B cell (primary cell): ENCODE measurements around the gene B4GALT3. TPM values are rescaled to one million over a fixed set of nuclear protein-coding genes. Genes with fewer than 3 reads are reported as not detected.

Experiments
- ATAC-seq: fragments of 200-7000 bp; cut with Tn5 transposase; one replicate; pipeline ENCODE4 v1.10.0; 2021; ENCODE audit warnings: low read depth, mild to moderate bottlenecking, moderate number of reproducible peaks, moderate library complexity
- CTCF ChIA-PET: fragments of 350-600 bp; sonication (Branson Sonifier 250); formaldehyde crosslinking; loops from one replicate; lab custom pipeline; 2021; ENCODE audit warnings: antibody characterized with exemption, inconsistent platforms; lab: Charles Lee
- POLR2A ChIA-PET: fragments of 350-600 bp; sonication (Branson Sonifier 250); formaldehyde crosslinking; loops from one replicate; lab custom pipeline; 2021; ENCODE audit warnings: antibody characterized with exemption; lab: Charles Lee
- DNase-seq: peaks from one replicate; pipeline ENCODE4 v3.0.0; 2013
- H2AFZ ChIP-seq: 2 replicates; pipeline ENCODE4 v1.6.1; 2012; ENCODE audit warnings: mild to moderate bottlenecking, low read depth, low read length; ENCODE audit not compliant: insufficient read depth, poor library complexity, severe bottlenecking
- H3K27ac ChIP-seq, 2 donors: 1 replicate in 1 of 2; 2 replicates in 1 of 2; pipeline ENCODE4 v1.5.1; 2012 to 2013; ENCODE audit warnings: low read length in 2 of 2, mild to moderate bottlenecking in 2 of 2, moderate library complexity in 1 of 2
- H3K27me3 ChIP-seq, 4 experiments: fragments of 200-600 bp in 1 of 4; sonication (generic) in 1 of 4; replicated peaks in 1 of 4; 1 replicate in 2 of 4; 2 replicates in 2 of 4; pipeline versions ENCODE4 v1.6.1 to v1.7.0; 2013 to 2016; ENCODE audit warnings: low read length in 3 of 4, mild to moderate bottlenecking in 2 of 4, mixed read lengths in 1 of 4, moderate library complexity in 1 of 4; ENCODE audit not compliant: insufficient read depth in 4 of 4, control insufficient read depth in 3 of 4; ENCODE audit errors: control extremely low read depth in 1 of 4
- H3K36me3 ChIP-seq, 2 experiments: replicated peaks in 1 of 2; 1 replicate in 1 of 2; 2 replicates in 1 of 2; pipeline versions ENCODE4 v1.6.1 to v1.7.1; 2013; ENCODE audit warnings: low read length in 1 of 2; ENCODE audit not compliant: insufficient read depth in 2 of 2, control insufficient read depth in 1 of 2; ENCODE audit errors: control extremely low read depth in 1 of 2, extremely low read depth in 1 of 2
- H3K4me1 ChIP-seq, 2 donors: fragments of 200-600 bp in 1 of 2; sonication (generic) in 1 of 2; 1 replicate in 1 of 2; 2 replicates in 1 of 2; pipeline versions ENCODE4 v1.5.1 to v1.6.1; 2013 to 2017; ENCODE audit warnings: low read length in 2 of 2; ENCODE audit not compliant: control insufficient read depth in 2 of 2, insufficient read depth in 2 of 2
- H3K4me2 ChIP-seq: replicated peaks from 2 replicates; pipeline ENCODE3; 2012; ENCODE audit warnings: mild to moderate bottlenecking, low read depth, low read length; ENCODE audit not compliant: poor library complexity, severe bottlenecking
- H3K4me3 ChIP-seq, 5 experiments: fragments of 200-600 bp in 1 of 5; sonication (generic) in 1 of 5; 1 replicate in 3 of 5; 2 replicates in 2 of 5; pipeline versions ENCODE4 v1.5.1 to v1.7.0; 2011 to 2016; ENCODE audit warnings: low read length in 4 of 5, mild to moderate bottlenecking in 4 of 5, low read depth in 2 of 5, control low read depth in 1 of 5, moderate library complexity in 1 of 5; ENCODE audit not compliant: insufficient read depth in 1 of 5; ENCODE audit errors: control extremely low read depth in 1 of 5, extremely low read depth in 1 of 5
- H3K79me2 ChIP-seq: fragments of 200-600 bp; sonication (generic); one replicate; pipeline ENCODE4 v1.6.0; 2016; ENCODE audit warnings: low read length; ENCODE audit not compliant: control insufficient read depth, insufficient read depth
- H3K9ac ChIP-seq: fragments of 200-600 bp; sonication (generic); 2 replicates; pipeline ENCODE4 v1.6.1; 2017; ENCODE audit warnings: mild to moderate bottlenecking, low read length, moderate library complexity
- H3K9me3 ChIP-seq, 3 donors: one replicate each; pipeline versions ENCODE4 v1.6.1 to v1.7.1; 2013; ENCODE audit warnings: low read length in 2 of 3; ENCODE audit not compliant: control insufficient read depth in 2 of 3, insufficient read depth in 1 of 3; ENCODE audit errors: control extremely low read depth in 1 of 3
- H4K20me1 ChIP-seq: 2 replicates; pipeline ENCODE4 v1.6.0; 2012; ENCODE audit warnings: mild to moderate bottlenecking, low read length; ENCODE audit not compliant: insufficient read depth, control insufficient read depth, poor library complexity, severe bottlenecking
- H3K27ac Mint-ChIP-seq: one replicate; pipeline ENCODE4 v1.8.0; 2021; ENCODE audit warnings: mixed read lengths
- H3K27me3 Mint-ChIP-seq: one replicate; pipeline ENCODE4 v1.8.0; 2021; ENCODE audit warnings: mixed read lengths
- H3K4me1 Mint-ChIP-seq: one replicate; pipeline ENCODE4 v1.8.0; 2021; ENCODE audit warnings: mixed read lengths
- H3K4me3 Mint-ChIP-seq: one replicate; pipeline ENCODE4 v1.8.0; 2021; ENCODE audit warnings: mixed read lengths
- H3K9me3 Mint-ChIP-seq: one replicate; pipeline ENCODE4 v1.8.0; 2022; ENCODE audit warnings: mixed read lengths; ENCODE audit not compliant: insufficient read depth
- EZH2 ChIP-seq: IDR thresholded peaks from 2 replicates; pipeline ENCODE4 v1.6.1; 2012; ENCODE audit warnings: borderline replicate concordance, low read depth, mild to moderate bottlenecking, moderate library complexity, low read length; ENCODE audit not compliant: insufficient read depth, poor library complexity, severe bottlenecking
- WGBS: methylation state at CpG from one replicate; pipeline ENCODE4 v1.1.5; 2013; ENCODE audit warnings: missing lambda C conversion rate; ENCODE audit not compliant: insufficient coverage; 5-methylcytosine and 5-hydroxymethylcytosine counted together
- intact Hi-C: fragments of 100-400 bp; cut with micrococcal nuclease; formaldehyde crosslinking; loops from one replicate; pipeline ENCODE4 v1.10.0; 2022
- polyA plus RNA-seq: library from polyadenylated mRNA; depleted of rRNA; stranded (reverse); fragments of >200 nt; gene quantifications from 2 replicates; pipeline ENCODE4 v1.2.3, GENCODE V29; 2012
- total RNA-seq, 2 donors: library from RNA; stranded (reverse); fragments of 120-200 nt in 1 of 2; gene quantifications; 1 replicate in 1 of 2; 2 replicates in 1 of 2; pipeline versions ENCODE4 v1.2.3 to v1.2.4, GENCODE V29; 2013 to 2022
- TF ChIP-seq, protein P1 (sequence below): fragments of 200-600 bp; IDR thresholded peaks from one replicate; pipeline ENCODE4 v1.8.0; 2022; ENCODE audit warnings: antibody characterized with exemption, mild to moderate bottlenecking

The B4GALT3 gene
- total and polyA plus RNA-seq, 2 donors (not counting 1 experiment from before 2014, with no cell fraction given), result 37.6 to 59.6 TPM

DNA sequence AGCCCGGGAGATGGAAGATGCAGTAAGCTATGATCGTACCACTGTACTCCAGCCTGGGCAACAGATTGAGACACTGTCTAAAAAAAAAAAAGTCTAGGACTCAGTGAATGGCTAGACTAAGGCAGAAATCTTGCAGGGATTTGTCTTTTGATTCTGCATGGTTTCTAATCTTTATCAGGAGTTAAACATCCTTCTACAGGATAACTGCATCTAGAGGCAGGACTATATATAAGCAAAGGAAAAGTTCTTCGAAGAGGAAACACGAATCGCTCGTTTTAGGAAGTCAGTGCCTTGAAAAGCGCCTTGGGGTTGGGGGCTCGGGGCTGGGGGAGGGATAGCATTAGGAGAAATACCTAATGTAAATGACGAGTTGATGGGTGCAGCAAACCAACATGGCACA is 24.1 kb downstream of the B4GALT3 start:
- H3K27me3 Mint-ChIP-seq, result no peaks in the 10 kb centered on the region
- peak overlapping the region; percentile 84 for H2AFZ ChIP-seq

GRCh38 chr1:161145832-161146231 is 31.5 kb downstream of the B4GALT3 start:
- Histone ChIP-seq H3K79me2 (no peaks in the 10 kb centered on the region), H3K4me2 (no peak overlapping the region), H3K36me3 (no peaks in the 10 kb centered on the region), H3K9ac (no peak overlapping the region), H3K4me3 (no peak overlapping the region), H3K4me1 (no peaks in the 10 kb centered on the region), H3K9me3 (no peaks in the 10 kb centered on the region), H2AFZ (no peak overlapping the region), H4K20me1 (no peaks in the 10 kb centered on the region), H3K27ac (no peak overlapping the region), H3K27me3 (no peaks in the 10 kb centered on the region)
- ATAC-seq (no peak), DNase-seq (no peak)
- ChIA-PET POLR2A (no interaction called here), CTCF (interaction anchor here (0.8 to 1.4 kb wide), 2 partner anchors 11 to 20 kb away, joined by 3 read pairs; partner anchors contain the start of gene PPOX)
- Mint-ChIP-seq H3K4me3 (no peak overlapping the region), H3K27ac (no peak overlapping the region), H3K27me3 (no peaks in the 10 kb centered on the region), H3K4me1 (no peaks in the 10 kb centered on the region), H3K9me3 (no peaks in the 10 kb centered on the region)
- WGBS, result 67% methylated on average over 1 of the region's 3 CpGs
- TF ChIP-seq, protein P1, sequence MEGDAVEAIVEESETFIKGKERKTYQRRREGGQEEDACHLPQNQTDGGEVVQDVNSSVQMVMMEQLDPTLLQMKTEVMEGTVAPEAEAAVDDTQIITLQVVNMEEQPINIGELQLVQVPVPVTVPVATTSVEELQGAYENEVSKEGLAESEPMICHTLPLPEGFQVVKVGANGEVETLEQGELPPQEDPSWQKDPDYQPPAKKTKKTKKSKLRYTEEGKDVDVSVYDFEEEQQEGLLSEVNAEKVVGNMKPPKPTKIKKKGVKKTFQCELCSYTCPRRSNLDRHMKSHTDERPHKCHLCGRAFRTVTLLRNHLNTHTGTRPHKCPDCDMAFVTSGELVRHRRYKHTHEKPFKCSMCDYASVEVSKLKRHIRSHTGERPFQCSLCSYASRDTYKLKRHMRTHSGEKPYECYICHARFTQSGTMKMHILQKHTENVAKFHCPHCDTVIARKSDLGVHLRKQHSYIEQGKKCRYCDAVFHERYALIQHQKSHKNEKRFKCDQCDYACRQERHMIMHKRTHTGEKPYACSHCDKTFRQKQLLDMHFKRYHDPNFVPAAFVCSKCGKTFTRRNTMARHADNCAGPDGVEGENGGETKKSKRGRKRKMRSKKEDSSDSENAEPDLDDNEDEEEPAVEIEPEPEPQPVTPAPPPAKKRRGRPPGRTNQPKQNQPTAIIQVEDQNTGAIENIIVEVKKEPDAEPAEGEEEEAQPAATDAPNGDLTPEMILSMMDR, result no peak
- no peak for TF ChIP-seq EZH2
- intact Hi-C loops, result no loop called here

More for the DNA sequence above, 24.1 kb downstream of the B4GALT3 start:
- Mint-ChIP-seq H3K4me1 (peaks cover 19% of the 10 kb centered on the region), H3K27ac (peak overlapping the region; percentile 83), H3K9me3 (no peaks in the 10 kb centered on the region), H3K4me3 (peak overlapping the region; percentile 97)
- ChIA-PET CTCF (interaction anchor here (1.0 to 2.6 kb wide), 4 partner anchors 20 to 723 kb away, joined by 3 to 7 read pairs (median 6); no protein-coding TSS in a partner anchor), POLR2A (interaction anchor here (0.6 to 2.6 kb wide), 7 partner anchors 13 to 84 kb away, joined by 3 to 13 read pairs (median 5); partner anchors contain the start of genes ARHGAP30, DEDD and PPOX)
- Histone ChIP-seq H3K4me1 (peaks cover 14% of the 10 kb centered on the region in 2 donors), H3K4me2 (peak overlapping the region; percentile 84), H3K9me3 (no peaks in the 10 kb centered on the region), H3K27ac (peak overlapping the region; percentile 95 to 98), H3K4me3 (peak overlapping the region; percentile 88 to 100 (median 90)), H4K20me1 (no peaks in the 10 kb centered on the region), H3K79me2 (peaks cover 17% of the 10 kb centered on the region), H3K9ac (peak overlapping the region; percentile 97), H3K36me3 (peaks cover 0 to 14% of the 10 kb centered on the region in 2 experiments), H3K27me3 (no peaks in the 10 kb centered on the region)
- DNase-seq, result no peak
- no peak for TF ChIP-seq EZH2
- TF ChIP-seq, protein P1, result no peak
- no CpG with 5 or more reads among the region's 9 CpGs for WGBS
- peak; percentile 3 for ATAC-seq
- intact Hi-C loops, result loop anchor here (1.0 to 10.0 kb wide), 9 partner anchors 14 to 808 kb away; partner anchors contain the start of genes ARHGAP30, COPA, DEDD and KLHDC9
